ENCODE results near the gene HLA-DRB1. TPM values are rescaled to one million over a fixed set of nuclear protein-coding genes. Genes with fewer than 3 reads are reported as not detected.
"Not testable (repeated sequence)": the region's sequence is repeated elsewhere in the genome, so short reads cannot be mapped to it uniquely, and the experiment has no call there.

HLA-DRB1 gene
- total RNA-seq, 2 donors from 2014 or later = 24.0 to 37.6 TPM

DNA sequence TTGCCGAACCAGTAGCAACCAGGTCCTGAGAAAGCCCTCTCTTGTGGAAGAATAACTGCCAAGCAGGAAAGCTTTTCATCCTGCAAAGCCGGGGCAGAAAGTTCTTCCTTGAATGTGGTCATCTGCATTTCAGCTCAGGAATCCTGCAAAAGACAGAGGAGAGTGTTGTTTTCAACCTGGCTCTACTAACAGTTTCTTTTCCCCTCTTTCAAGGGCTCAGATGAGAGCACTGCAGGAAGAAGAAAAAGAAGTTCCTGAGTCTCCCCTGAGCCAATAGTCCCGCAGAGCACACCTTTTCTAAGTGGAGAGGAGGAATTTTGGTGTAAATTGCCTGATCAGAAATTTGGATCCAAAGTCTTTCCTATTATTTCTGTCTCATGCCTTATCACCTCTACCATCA, 10.7 kb downstream of the HLA-DRB1 start:
- H3K27me3 ChIP-seq = no peaks in the 10 kb centered on the region
- TF ChIP-seq, protein P1, sequence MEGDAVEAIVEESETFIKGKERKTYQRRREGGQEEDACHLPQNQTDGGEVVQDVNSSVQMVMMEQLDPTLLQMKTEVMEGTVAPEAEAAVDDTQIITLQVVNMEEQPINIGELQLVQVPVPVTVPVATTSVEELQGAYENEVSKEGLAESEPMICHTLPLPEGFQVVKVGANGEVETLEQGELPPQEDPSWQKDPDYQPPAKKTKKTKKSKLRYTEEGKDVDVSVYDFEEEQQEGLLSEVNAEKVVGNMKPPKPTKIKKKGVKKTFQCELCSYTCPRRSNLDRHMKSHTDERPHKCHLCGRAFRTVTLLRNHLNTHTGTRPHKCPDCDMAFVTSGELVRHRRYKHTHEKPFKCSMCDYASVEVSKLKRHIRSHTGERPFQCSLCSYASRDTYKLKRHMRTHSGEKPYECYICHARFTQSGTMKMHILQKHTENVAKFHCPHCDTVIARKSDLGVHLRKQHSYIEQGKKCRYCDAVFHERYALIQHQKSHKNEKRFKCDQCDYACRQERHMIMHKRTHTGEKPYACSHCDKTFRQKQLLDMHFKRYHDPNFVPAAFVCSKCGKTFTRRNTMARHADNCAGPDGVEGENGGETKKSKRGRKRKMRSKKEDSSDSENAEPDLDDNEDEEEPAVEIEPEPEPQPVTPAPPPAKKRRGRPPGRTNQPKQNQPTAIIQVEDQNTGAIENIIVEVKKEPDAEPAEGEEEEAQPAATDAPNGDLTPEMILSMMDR (IDR thresholded peaks at IDR 0.05) = no peak
- H3K27ac ChIP-seq = no peak overlapping the region
- no peaks in the 10 kb centered on the region for H3K4me1 ChIP-seq
- no peaks in the 10 kb centered on the region for H3K36me3 ChIP-seq
- H3K4me3 ChIP-seq = no peak overlapping the region
- DNase-seq (ENCODE audit: low spot score) = no peak
- H3K9me3 ChIP-seq = no peaks in the 10 kb centered on the region

DNA sequence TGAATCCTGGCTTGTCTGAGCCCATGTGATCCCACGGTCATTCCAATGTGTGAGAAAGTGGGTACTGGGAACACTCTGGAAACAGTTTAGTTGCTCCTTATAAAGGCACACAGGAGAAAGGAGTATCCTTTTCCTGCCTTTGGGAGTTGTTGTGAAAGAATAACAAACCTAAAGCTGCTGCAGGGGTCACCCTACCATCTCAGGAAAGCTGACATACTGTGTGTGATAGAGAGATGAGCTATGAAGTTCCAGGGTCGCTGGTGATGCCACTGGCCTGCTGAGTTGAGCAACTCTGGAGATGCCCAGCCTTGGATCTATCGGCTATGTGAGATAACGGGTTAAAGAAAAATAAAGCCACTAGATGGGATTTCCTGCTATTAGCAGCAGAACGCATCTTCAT, 12.2 kb downstream of the HLA-DRB1 start:
- not testable (repeated sequence) for H3K36me3 ChIP-seq; H3K4me1 ChIP-seq; H3K9me3 ChIP-seq; H3K27me3 ChIP-seq; H3K27ac ChIP-seq; DNase-seq (ENCODE audit: low spot score); H3K4me3 ChIP-seq

DNA sequence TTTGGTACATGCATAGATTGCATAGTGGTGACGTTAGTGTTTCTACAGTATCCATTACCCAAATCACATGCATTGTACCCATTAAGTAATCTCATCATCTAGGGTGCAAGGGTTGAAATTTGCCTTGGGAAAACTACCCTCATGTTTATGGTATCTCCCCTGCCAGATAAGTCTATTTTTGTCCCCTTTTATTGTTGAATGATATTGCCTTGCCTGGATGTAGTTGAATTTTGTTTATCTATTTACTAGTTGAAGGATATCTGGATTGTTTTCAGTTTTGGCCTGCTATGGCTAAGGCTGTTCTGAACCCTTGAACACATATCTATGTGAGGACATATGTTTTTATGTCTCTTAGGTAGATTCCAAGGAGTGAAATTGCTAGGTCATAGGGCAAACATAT, 13.4 kb downstream of the HLA-DRB1 start:
- TF ChIP-seq, protein P1 (IDR thresholded peaks at IDR 0.05) = no peak
- H3K27me3 ChIP-seq = no peaks in the 10 kb centered on the region
- no peaks in the 10 kb centered on the region for H3K9me3 ChIP-seq
- no peak overlapping the region for H3K4me3 ChIP-seq
- no peaks in the 10 kb centered on the region for H3K4me1 ChIP-seq
- no peak overlapping the region for H3K27ac ChIP-seq
- H3K36me3 ChIP-seq = no peaks in the 10 kb centered on the region
- no peak for DNase-seq (ENCODE audit: low spot score)

DNA sequence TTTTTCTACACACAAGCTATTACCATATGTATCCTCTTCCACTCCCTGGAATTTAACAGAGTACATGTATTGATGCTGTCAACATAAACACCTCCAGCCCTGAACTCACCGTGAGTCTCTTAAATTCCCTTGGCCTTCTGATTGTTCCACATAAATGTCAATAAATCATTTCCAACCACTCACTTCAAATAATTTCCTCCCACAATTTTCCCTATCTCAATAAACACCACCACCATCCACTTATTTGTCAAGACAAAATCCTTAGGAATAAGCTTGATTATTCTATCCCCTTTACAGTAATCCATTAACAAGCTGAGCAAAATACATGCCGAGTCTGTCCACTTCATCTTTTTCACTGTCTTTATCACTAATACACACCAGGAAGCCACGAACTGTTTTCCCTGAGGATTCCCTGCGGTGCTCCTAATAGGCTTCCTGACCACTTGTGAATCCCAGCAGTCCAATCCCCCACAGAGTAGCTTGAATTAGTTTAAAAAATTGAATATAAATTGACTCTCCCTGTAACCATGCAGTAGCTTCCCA, 19.2 kb downstream of the HLA-DRB1 start:
- no peak overlapping the region for H3K4me3 ChIP-seq
- H3K9me3 ChIP-seq = no peaks in the 10 kb centered on the region
- no peak overlapping the region for H3K27ac ChIP-seq
- H3K36me3 ChIP-seq = no peaks in the 10 kb centered on the region
- DNase-seq (ENCODE audit: low spot score) = no peak
- TF ChIP-seq, protein P1 (IDR thresholded peaks at IDR 0.05) = no peak
- no peaks in the 10 kb centered on the region for H3K27me3 ChIP-seq
- no peaks in the 10 kb centered on the region for H3K4me1 ChIP-seq

DNA sequence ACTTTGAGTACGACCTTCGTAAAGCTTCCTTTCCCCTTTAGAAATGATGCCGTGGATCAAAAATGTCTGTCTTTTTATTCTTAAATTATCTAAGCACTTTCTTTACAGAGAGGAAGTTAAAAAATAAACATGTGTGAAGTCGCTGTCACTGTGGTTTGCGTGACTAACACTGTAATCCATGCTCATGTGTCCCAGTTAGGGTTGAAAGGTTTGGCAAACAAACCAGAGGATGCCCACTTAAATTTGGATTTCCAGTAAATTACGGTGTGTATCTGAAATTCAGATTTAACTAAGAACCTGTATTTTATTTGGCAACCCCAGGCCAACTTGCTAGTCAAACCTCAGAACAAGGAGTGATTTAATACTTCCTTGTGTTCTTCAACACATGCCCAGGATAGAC, 21.1 kb downstream of the HLA-DRB1 start:
- H3K36me3 ChIP-seq = no peaks in the 10 kb centered on the region
- DNase-seq (ENCODE audit: low spot score) = no peak
- no peak overlapping the region for H3K27ac ChIP-seq
- no peaks in the 10 kb centered on the region for H3K4me1 ChIP-seq
- H3K9me3 ChIP-seq = no peaks in the 10 kb centered on the region
- no peak overlapping the region for H3K4me3 ChIP-seq
- no peaks in the 10 kb centered on the region for H3K27me3 ChIP-seq
- TF ChIP-seq, protein P1 (IDR thresholded peaks at IDR 0.05) = no peak

DNA sequence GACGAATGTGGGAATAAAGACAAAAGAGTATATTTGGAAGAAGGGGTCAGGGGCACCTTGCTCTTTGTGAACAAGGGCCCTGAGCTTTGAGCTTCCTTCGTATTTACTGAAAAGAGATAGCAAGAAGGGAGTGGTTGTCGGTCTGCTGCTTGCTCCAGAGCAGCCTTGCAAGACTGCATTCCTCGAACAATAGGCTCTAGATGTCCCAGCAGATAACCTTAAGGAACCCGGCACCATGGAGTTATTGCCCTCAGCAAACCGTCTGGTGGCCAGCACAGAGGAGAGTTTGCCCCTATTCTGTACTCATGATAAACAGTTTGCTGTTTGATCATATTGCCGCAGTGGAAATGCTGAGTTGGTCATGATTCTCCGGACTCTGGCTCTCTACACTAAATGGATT, 22.7 kb downstream of the HLA-DRB1 start:
- TF ChIP-seq, protein P1 (IDR thresholded peaks at IDR 0.05) = no peak
- Histone ChIP-seq H3K4me3 (no peak overlapping the region), H3K27ac (no peak overlapping the region), H3K4me1 (no peaks in the 10 kb centered on the region), H3K9me3 (no peaks in the 10 kb centered on the region), H3K36me3 (no peaks in the 10 kb centered on the region), H3K27me3 (no peaks in the 10 kb centered on the region)
- no peak for DNase-seq (ENCODE audit: low spot score)
